Type B pancreatic cell (in vitro differentiated cells): ENCODE data around the gene TMED9. TPM values are rescaled to one million over a fixed set of nuclear protein-coding genes. Genes with fewer than 3 reads are reported as not detected.
A peak's percentile ranks its signal among the peaks of the same experiment; 100 is the strongest.

Source experiments
- DNase-seq: peaks from one replicate; pipeline ENCODE4 v3.0.0; 2021; ENCODE audit warnings: mixed read lengths; ENCODE audit not compliant: unreplicated experiment; ENCODE audit errors: extremely low spot score
- H3K27ac Mint-ChIP-seq: 2 replicates; pipeline ENCODE4 v1.8.0; 2021; ENCODE audit warnings: mild to moderate bottlenecking, mixed read lengths
- H3K27me3 Mint-ChIP-seq: 2 replicates; pipeline ENCODE4 v1.8.0; 2021; ENCODE audit warnings: mixed read lengths
- H3K36me3 Mint-ChIP-seq: 2 replicates; pipeline ENCODE4 v1.8.0; 2021; ENCODE audit warnings: mixed read lengths
- H3K4me1 Mint-ChIP-seq: one replicate; pipeline ENCODE4 v1.8.0; 2021; ENCODE audit warnings: mixed read lengths; ENCODE audit not compliant: unreplicated experiment
- H3K4me3 Mint-ChIP-seq: 2 replicates; pipeline ENCODE4 v1.8.0; 2021; ENCODE audit warnings: mild to moderate bottlenecking, mixed read lengths
- H3K9me3 Mint-ChIP-seq: 2 replicates; pipeline ENCODE4 v1.8.0; 2021; ENCODE audit warnings: mixed read lengths
- total RNA-seq: library from RNA; stranded (reverse); gene quantifications from 2 replicates; pipeline ENCODE4 v1.2.1, GENCODE V29; 2021; ENCODE audit warnings: low replicate concordance
- TF ChIP-seq, protein P1 (sequence below): fragments of 200-600 bp; sonication (generic); conservative IDR thresholded peaks from 2 replicates; pipeline ENCODE4 v1.5.0; 2021; ENCODE audit warnings: antibody characterized with exemption, mild to moderate bottlenecking

Gene TMED9
- total RNA-seq, 1 donor from 2014 or later = 161 TPM

DNA sequence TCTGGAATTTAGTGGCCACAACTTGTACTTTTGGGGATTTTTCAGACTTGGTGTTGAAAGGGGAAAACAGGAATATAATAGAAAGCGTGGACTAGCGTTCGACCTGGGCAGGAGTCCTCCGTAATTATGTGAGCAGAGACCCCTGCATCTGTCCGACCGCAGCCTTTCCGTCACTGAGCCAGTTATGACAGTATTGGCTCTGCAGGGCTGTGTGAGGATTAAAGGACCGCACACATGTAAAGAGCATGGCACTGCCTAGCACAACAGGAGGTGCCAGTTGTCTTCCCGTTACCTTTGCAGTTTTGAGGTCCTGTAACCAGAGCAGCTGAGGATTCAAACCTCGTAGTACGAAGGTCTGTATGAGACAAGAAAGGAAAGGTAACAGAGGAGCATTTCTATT lies 9.1 kb downstream of the TMED9 start:
- DNase-seq = no peak
- no peaks in the 10 kb centered on the region for H3K9me3 Mint-ChIP-seq
- peak overlapping the region; percentile 91 for H3K27ac Mint-ChIP-seq
- peak overlapping the region; percentile 96 for H3K4me3 Mint-ChIP-seq
- no peaks in the 10 kb centered on the region for H3K27me3 Mint-ChIP-seq
- peaks cover 14% of the 10 kb centered on the region for H3K4me1 Mint-ChIP-seq
- TF ChIP-seq, protein P1, sequence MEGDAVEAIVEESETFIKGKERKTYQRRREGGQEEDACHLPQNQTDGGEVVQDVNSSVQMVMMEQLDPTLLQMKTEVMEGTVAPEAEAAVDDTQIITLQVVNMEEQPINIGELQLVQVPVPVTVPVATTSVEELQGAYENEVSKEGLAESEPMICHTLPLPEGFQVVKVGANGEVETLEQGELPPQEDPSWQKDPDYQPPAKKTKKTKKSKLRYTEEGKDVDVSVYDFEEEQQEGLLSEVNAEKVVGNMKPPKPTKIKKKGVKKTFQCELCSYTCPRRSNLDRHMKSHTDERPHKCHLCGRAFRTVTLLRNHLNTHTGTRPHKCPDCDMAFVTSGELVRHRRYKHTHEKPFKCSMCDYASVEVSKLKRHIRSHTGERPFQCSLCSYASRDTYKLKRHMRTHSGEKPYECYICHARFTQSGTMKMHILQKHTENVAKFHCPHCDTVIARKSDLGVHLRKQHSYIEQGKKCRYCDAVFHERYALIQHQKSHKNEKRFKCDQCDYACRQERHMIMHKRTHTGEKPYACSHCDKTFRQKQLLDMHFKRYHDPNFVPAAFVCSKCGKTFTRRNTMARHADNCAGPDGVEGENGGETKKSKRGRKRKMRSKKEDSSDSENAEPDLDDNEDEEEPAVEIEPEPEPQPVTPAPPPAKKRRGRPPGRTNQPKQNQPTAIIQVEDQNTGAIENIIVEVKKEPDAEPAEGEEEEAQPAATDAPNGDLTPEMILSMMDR = no peak
- peaks cover 9% of the 10 kb centered on the region for H3K36me3 Mint-ChIP-seq

DNA sequence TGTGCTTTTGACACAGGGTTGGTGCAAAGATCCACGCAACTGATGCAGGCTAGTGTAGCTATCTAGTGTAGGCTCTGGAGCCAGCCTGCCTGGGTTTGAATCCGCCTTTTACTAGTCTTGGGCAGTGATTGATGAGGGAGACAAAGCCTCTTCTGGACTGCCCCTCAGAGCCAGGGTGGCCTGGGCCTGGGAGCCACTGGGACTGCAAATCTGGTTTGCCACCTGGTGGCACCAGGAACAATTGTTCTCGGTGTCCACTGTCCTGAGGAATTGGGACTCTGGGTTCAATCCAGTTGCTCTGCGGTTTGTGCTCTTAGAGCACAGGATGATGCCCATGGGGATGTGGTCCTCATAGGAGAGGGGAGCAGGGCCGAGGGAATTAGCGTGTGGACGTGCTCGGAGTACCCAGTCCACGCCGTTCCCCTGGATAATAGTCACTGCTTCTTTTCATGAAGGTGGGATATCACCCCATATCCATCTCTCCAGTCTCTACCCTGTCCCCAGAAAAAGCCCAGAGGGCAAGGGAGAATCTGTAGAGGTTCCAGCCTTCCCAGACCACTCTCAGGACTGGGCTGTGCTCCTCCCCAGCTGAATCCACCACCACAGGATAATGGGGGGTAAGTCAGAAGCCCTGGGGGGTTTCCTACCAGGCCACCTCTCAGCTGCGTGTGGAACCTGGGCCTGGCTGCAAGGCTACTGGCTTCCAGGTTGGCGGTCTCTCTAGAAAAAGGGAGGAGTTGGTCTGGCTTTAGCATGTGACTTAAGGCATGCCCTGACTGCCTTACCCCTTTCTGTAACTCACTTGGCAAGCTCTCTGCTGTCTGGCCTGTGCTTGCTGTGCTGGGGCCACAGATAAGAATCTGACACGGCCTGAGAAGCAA lies 9.8 kb downstream of the TMED9 start:
- H3K4me3 Mint-ChIP-seq = peak overlapping the region; percentile 96
- H3K9me3 Mint-ChIP-seq = no peaks in the 10 kb centered on the region
- TF ChIP-seq, protein P1 = peak; percentile 34
- peaks cover 16% of the 10 kb centered on the region for H3K4me1 Mint-ChIP-seq
- H3K36me3 Mint-ChIP-seq = peaks cover 12% of the 10 kb centered on the region
- H3K27ac Mint-ChIP-seq = no peak overlapping the region
- no peak for DNase-seq
- H3K27me3 Mint-ChIP-seq = no peaks in the 10 kb centered on the region

DNA sequence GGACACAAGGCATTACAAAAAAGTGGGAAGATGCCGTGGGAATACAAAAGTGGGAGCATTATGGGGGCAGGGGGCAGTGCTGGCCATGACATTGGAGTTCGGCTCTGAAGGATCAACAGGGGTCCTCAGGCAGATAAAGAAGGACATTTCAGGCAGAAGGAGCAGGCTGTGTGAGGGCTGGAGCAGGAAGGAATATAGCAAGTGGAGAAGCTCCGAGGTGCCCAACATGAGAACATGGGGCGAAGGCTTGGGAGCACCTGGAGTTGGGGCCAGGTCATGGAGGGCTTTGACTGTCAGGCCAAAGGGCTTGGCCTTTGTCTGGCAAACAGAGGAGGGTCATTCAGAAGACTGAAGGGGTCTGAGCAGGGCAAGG lies 10.4 kb downstream of the TMED9 start:
- peaks cover 12% of the 10 kb centered on the region for H3K36me3 Mint-ChIP-seq
- no peak overlapping the region for H3K27ac Mint-ChIP-seq
- no peak for DNase-seq
- H3K4me3 Mint-ChIP-seq = no peak overlapping the region
- no peaks in the 10 kb centered on the region for H3K27me3 Mint-ChIP-seq
- peaks cover 22% of the 10 kb centered on the region for H3K4me1 Mint-ChIP-seq
- TF ChIP-seq, protein P1 = no peak
- no peaks in the 10 kb centered on the region for H3K9me3 Mint-ChIP-seq

DNA sequence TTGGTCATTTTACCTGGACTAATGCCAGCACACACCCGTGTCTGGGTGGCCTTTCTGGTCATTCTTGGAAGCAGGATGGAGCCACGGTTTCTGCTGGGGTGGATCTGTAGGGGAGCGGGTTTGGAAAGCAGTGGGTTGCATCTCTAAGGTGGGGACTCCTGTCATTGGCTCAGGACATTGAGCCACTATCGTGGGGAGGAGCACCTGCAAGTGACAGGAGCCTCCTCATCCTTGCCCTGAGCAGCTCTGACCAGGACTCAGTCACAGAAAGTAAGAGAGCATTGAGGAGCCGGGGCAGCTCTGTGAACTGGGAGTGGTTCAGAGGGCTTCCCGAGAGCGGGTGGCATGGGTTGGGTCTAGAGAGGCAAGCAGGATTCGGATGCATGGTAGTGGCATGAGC lies 11.6 kb downstream of the TMED9 start:
- H3K27ac Mint-ChIP-seq = no peak overlapping the region
- H3K4me1 Mint-ChIP-seq = peaks cover 22% of the 10 kb centered on the region
- no peaks in the 10 kb centered on the region for H3K9me3 Mint-ChIP-seq
- H3K36me3 Mint-ChIP-seq = peaks cover 12% of the 10 kb centered on the region
- no peaks in the 10 kb centered on the region for H3K27me3 Mint-ChIP-seq
- peak overlapping the region; percentile 33 for H3K4me3 Mint-ChIP-seq
- DNase-seq = peak; percentile 47
- TF ChIP-seq, protein P1 = no peak

DNA sequence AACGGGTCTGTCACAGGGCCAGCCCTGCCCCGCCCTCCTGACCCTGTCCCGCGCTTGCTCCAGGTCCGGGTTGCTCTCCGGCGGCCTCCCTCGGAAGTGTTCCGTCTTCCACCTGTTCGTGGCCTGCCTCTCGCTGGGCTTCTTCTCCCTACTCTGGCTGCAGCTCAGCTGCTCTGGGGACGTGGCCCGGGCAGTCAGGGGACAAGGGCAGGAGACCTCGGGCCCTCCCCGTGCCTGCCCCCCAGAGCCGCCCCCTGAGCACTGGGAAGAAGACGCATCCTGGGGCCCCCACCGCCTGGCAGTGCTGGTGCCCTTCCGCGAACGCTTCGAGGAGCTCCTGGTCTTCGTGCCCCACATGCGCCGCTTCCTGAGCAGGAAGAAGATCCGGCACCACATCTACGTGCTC lies 12.1 kb downstream of the TMED9 start:
- Mint-ChIP-seq H3K27me3 (no peaks in the 10 kb centered on the region), H3K4me1 (peaks cover 22% of the 10 kb centered on the region), H3K27ac (no peak overlapping the region), H3K9me3 (no peaks in the 10 kb centered on the region), H3K4me3 (no peak overlapping the region), H3K36me3 (peaks cover 12% of the 10 kb centered on the region)
- no peak for DNase-seq
- TF ChIP-seq, protein P1 = no peak
